Activated CD8-positive, alpha-beta memory T cell treated with anti-CD3 and anti-CD28 coated beads, Interleukin-2, amount 50 U/mL, for 4 hours (primary cell): ENCODE results near the gene UTRN.

ENCODE experiments used
- DNase-seq: peaks from one replicate; pipeline ENCODE4 v3.0.0-alpha.2; 2020

The UTRN gene

DNA sequence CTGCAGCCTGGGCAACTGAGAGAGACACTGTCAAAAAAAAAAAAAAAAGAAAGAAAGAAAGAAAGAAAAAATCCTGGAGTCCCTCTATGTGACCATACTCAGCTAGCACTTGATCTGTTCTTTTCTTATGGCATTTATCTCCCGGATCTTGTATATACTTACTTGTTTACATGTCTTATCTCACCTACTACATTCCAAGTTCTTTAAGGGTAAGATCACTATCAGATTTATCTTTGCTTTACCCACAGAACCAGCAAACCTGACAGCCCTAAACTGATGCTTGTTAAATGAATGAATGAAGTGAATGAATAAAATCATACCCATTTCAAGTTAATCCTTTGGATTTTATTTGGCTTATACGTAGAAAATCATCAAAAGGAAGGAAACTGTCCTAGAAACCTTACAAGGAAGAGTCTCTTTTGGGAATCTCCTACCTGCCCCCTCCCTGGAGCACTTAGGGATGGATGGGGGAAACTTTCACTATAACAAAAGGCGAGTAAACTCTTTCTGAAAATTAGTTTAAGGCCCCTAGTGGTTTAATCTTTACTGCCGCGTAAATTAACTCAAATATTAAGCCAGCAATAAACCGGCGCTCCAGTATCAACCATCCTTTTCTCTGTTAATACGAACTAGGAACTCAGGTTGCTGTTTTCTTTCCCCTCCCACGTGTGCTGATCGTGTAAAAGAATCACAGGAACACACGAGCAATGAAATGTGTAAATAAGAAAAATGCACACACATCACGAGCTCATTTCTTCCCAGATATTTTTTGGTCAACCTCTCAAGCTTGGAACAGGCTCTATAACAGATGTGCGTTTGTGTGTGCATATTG, 1.3 kb upstream of the UTRN start:
- no peak for DNase-seq

DNA sequence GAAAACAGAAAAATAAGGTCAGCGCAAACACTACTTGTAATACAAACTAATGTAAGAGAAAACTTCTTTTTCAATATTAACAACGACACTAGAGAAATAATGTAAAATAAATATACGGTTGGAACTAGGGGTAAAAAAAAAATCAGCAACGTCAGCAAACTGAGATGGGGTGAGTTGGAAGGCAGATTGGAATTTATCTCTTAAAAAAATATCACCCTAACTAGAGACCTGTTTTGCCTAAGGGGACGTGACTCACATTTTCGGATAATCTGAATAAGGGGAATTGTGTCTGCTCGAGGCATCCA, 705 bp upstream of the UTRN start:
- DNase-seq, result no peak

DNA sequence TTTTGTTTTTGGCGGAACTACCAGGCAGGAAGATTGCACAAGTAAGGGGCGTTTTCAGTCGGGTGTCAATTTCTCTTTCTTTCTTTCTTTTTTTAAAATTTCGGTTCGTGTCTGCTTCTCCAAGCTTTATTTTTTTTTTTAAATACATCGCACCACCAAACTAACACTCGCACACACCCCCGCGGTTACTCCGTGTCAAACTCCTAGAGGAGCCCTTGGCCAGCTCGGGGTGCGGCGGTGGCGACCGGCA, 338 bp downstream of the UTRN start:
- DNase-seq, result no peak

DNA sequence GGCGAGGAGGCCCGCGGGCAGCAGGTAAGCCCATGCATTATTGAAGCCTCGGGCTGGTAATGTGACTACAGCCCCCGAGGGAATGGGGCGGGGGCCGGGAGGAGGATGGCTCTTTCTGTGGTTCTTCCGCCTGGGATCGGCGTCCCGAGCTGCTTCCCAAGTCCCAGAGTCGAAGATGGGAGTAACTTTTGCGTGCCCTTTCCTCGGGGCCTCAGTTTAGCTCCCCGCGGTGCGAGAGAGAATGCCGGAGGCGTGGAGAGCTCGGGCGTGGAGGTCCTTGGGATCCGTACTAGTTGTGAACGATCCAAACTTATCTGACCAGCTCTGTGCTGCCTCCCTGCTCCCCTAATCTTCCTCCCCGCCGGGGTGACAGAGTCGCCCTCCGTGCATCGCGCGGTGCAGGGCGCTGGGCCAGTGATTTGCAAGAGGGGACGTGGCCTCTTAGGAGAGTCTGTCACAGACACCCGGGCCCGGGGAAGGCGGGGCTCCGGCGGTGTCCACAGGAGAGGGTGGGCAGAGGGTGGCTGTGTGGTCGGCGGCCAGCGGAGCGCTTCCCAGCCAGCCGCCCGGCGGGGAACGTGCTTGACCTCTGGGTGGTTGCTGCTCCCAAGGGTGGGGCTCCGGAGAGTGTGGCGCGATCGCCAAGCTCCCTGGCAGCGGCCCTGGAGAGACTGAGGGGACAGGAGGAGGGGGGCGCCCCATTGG, 815 bp downstream of the UTRN start:
- DNase-seq, result peak; percentile 39

DNA sequence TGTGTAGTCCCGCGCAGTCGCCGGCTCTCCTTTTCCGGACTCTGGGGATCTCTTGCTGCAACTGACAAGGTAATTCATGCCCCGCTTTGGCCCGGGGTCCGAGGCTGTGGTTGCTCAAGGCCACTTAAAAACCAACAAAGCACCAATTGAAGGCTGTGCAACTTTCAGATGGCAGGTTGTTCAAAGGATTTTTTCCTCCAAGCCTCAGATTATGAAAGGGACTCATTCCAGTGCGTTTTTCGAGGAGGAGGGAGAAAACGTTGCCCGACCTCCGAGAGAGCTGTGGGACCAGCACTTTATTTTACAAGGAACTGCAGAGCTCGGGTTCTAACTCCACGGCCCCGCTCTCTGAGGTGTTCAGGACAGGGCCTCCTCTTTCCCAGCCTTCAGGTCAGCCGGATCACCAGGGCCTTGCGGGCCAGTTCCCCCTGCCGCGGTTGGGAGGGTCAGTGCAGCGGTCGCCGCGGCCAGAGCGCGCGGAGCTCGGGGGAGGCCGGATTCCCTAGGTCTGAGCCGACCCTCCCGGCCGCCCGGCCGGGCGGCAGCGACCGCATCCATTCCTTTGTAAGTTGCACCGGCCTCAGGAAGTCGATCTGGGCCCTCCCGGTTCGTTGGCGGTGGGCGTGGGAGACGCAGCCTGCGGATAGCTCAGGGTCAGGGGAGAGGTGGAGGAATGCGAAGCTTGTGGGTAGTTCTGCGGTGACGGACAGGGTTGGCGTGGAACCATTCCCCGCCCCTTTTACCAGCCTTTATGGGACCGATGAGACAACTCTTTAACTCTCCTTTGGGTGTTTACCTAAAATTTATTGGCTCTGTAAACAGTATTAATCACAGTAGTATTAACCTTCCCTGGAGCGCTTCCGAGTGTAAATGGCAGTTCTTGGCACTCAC, 1.6 kb downstream of the UTRN start:
- DNase-seq, result no peak

DNA sequence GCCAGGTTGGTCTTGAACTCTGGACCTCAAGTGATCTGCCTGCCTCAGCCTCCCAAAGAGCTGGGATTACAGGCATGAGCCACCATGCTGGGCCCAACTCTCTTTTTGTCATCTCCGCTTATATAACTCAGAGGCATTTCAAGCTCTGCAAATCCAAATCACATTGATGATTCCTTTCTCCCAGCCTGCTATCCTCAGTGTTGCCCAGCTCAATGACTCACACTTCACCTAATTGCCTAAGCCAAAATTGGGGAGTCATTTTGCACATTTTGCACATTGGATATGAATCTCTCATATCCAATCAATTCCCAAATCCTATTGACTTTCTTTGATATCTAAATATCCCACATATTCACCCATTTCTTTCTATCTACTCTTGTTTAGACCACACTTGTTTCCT, 3.9 kb downstream of the UTRN start:
- DNase-seq, result no peak

DNA sequence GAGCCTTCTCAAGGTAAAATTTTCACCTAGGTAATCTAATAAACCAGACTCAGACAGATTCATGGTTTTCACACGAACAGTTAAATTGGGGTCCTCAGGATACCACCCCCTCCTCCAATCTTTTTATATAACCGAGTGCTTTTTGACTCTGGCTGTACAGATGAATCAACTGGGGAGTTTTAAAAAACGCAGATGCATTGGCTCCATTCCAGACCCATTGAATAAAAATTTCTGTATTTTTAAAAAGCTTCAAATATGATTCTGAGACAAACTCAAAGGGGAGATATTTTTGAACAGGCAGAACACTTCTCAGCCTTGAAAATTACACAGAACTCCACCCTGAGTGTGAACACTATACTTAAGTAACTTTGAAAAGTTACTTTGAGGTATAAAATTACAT, 7.2 kb downstream of the UTRN start:
- no peak for DNase-seq

DNA sequence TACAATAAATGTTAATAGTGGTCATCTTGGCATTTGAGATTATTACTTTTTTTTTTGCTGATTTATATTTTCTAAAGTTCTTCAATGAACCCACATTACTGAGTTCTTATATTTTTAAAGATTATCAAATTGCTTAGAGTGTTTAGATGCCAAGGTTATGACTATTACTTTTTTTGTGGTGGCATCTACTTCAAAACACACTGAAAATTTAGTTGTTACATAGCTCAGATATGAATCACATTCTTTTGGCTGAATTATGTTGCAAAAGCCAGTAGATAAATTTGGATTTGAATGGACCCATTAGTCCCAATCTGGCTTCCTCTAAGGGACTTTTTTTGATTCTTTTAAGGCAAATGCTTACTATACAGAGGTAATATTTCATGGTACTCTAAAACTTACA, 8.9 kb downstream of the UTRN start:
- DNase-seq, result no peak

DNA sequence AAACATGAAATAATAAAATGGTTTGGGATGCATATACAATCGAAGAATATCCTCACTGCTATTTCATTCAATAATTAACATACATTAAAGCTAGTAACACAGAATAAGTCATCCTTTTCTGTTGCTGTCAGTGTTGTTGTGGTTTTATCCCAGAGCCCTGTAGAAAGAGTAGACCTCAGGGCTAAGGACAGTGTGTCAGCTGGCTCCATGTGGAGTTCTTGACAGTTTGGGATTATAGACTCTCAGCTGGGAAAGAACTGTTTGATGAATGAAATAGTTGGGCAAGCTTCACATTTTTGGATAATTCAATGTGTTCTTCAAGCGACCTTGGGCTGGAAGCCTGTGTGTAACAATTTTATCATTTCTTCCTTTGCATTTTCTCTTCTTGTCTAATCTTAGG, 10.1 kb downstream of the UTRN start:
- DNase-seq, result no peak

DNA sequence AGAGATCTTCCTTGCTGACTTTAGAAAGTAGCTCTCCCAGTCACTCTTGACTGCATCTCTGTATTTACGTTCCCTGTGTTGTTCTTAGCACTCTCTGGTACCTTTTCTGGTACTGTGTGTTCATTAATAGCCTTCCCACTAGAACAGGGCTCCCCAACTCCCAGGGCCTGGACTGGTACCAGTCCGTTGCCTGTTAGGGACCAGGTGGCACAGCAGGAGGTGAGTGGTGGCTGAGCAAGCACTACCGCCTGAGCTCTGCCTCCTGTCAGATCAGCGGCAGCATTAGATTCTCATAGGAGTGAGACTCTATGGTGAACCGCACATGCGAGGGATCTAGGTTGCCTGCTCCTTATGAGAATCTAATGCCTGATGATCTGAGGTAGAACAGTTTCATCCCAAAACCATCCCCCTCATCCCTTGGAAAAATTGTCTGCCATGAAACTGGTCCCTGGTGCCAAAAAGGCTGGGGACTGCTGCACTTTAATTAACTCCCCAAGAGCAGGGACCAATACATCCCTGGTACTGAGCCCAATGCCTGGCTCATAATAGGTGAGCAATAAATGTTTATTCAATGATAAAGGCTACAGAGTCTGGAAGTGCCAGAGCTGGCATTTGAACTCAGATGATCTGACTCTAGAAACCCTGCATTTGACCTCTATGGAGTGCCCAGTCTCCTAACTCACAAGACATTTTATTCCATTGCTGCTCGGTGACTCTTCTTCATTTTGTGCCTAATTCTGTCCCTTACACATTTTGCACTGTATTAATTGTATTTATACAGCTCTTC, 11.0 kb downstream of the UTRN start:
- no peak for DNase-seq

DNA sequence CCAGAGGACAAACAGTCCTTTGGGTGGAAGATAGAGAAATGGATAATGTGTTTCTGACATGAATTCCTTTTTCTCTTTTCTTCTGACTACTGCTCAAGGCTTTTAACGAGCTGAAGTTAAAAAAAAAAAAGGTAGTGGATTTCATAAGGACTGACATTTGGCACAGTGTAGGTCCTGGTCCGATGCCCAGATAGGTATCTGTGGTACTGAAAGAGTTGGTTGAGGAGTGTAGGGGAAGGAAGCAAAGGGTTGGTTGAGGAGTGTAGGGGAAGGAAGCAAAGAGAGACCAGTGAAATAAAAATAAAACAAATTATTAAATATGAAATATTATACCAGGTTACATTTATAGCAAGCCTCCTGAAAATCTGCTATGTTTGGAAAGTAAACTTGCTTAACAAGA, 11.8 kb downstream of the UTRN start:
- no peak for DNase-seq

DNA sequence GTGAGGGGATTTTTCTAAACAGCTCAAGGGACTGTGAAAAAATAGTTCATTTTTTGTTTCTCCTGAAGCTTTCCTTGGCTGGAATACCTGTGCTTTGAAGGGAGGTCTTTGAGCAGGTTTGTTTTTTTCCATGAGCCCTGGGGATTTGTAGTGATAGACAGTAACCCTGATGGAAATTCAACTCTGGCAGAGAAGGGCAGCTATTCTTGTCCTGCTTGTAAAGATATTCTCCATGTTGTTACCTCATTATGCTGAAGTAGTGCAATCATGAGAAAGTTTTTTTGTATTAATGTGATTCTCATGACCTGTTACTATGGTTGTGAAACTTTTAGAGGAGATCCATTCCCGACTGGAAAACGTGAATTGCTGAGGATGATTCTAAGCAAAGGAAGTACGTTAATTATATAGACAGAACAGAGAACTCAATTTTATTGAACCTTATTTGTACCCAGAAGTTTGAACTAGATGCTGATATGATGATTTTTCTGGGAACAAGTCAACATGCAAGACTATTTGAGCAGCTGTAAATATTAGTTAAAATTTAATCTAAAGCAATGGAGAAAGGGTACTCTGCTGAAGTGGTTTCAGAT, 12.5 kb downstream of the UTRN start:
- no peak for DNase-seq

DNA sequence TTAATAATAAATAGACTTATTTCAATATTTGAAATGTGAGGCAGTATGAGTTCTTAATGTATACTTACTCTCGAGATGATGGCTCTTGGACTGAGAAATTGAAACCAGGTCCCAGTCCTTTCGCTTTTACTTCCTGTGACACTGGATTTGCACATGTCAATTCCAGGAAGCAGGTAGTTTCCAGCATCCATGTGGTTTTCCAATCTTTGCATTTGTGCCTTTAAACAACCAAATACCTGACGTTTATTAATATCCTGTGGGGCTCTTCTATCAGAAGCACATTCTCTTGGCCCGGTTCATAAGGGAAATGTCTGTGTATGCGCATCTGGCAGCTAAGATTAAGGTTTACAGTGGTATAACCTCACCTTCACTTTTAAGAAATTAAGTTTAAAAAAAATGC, 13.1 kb downstream of the UTRN start:
- DNase-seq, result no peak

DNA sequence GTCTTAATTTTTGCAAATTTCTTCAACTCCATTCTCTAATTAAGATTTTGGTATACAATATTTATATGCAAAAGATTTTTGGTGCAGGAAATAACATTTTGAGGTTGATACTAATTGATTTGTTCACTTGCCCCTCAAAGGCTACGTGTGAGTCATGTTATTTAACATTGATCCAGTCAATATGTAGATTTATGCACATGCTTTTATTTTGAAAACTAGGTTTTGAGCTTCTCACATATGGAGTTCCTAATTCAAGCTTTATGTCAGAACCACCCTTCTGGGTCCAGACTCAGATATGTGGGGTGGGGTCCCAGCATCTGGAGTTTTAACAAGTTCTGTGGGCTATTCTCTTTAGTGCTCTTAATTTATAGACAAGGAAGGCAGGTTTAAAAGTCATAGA, 13.8 kb downstream of the UTRN start:
- no peak for DNase-seq

DNA sequence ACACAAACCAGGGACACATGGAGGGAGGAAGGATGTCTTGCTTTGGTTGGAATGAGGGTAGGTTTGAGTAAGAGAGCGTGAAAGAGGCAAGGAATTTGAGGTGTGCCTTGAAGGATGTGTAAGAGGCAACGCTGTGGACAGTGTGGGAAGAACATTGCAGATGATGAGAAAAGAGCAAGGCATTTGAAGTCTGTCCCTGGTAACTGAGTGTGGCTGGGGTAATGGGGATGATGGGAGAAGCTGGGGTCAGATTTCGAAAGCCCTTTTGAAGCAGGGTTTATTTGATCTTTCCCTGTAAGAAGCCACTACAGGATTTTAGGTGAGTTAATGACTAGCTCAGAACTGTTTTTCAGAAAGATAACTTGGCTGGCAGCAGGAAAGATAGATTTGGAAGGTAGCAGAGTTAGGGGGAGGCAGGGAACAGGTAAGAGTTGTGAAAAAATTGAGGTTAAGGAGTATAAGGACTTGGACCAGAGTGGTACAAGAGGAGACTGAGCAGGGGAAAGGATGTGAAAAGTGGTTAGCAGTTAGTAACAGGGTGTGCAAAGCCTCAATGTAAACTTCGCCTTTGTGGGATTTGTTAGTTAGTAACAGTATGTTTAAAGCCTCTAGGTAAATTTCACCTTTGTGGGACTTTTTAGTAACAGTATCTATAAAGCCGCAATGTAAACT, 17.7 kb downstream of the UTRN start:
- no peak for DNase-seq

DNA sequence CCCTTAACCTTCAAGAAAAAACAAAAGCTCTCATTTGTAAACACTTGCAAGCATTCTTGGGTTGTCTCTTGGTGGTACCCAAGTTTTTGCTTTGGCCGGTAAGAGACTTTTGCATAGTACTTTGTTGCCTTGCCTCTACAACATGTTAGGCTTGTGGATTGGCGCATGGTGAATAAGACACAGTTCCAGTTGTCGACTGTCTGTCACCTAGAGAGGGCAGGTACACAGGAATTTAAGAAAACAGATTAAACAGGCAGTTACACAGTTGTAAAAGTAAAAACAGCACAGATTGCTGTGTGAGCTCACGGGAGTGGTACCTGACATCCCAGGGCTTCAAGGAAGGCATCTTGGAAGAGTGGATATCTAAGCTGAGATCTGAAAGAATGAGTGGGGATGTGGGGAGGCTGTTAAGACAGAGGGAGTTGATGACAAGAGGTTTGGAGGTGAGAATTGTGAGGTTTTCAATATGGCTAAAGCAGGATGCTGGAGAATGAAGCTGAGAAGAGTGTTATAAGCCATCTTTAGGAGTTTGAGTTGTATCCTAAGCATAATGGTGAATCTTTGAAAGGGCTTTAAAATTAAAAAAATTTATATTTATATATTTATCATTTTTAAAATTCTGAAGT, 19.2 kb downstream of the UTRN start:
- DNase-seq, result no peak

DNA sequence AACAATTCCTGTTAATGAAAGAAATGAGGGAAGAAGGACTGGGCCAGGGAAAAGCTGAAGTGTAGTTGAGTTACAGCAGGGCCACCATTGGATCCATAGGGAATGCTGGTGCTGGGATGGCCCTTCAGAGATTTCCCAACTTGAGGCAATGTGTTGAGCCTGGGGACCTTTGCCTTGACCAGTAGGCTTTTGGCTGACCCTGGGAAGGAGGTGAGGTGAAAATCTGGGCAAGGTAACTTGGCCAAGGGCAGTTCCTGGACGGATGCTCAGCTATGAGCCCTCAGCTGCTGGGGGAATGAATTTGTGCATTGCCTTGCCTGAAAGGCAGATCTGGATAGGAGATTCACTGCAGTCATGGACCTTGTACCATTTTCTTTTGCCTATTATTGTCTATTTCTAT, 20.4 kb downstream of the UTRN start:
- no peak for DNase-seq

DNA sequence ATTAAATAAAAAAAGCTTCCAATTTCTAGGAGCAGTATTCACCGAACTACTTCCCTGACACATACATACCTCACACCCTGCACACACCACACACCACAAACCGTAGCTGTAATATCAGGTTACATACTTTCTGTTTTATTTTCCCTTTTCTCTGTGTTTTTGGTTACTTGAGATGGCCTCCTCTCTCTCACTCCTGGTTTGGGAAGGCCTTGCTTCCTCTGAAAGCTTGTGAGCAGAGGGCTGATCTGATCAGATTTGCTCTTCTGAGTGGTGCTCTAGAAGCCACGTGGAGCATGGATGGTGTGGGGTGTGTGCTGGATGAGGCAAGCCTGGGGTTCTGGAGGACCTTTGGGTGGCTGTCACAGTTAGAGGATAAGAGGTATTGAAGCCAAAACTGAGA, 20.9 kb downstream of the UTRN start:
- DNase-seq, result no peak

DNA sequence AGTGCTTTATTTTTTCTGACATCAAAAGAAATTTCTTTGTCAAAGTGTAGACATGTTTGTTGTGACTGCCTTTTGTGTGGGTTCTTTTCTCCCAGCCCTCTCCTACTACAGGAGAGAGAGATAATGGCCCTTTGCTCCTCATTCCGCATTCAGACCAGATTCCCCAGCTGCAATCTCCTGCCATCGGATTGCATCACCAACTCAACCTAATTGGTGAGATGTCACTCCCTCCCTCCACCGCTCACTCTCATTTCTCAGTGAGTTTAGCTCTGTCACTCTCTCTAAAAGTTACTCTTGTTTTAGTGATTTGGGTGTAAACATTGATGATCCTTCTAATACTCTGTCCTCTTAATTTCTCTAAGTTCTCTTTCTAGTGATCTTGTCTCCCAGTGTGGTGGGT, 22.7 kb downstream of the UTRN start:
- no peak for DNase-seq

DNA sequence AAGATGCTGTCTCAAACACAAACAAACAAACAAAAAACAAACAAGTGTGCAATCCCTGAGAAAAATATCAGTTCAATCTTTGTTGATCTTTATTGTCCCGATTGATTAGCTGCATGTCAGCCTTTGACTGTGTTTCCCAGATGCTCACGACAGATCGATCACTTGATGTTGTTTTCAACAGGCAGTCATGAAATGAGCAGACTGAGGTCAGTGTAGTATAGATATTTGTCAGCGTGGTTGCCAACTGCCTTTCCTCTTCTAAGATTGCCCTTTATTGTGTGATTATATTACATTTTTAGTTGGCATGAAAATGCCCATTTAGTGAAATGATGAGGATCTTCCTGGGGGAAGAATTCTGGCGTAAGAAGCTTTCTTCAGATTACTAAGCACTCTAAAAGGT, 25.6 kb downstream of the UTRN start:
- no peak for DNase-seq

DNA sequence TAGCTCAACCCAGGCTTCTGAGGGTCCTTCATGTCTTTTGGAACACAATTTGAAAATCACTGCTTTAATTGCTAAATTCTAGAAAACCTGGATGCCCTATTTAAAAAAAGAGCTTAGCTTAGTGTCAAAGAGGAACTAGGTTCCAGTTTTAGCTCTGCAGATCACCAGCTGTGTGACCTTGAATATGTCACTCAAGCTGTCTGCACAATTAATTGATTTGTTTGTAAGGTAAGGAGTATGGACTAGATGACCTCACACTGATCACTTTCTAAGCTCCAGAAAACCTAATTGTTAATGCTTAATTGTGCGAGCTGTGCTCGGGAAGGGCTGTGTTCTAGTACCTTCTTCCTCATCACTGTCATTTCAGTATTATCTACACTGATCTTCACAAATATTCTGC, 26.2 kb downstream of the UTRN start:
- DNase-seq, result no peak

DNA sequence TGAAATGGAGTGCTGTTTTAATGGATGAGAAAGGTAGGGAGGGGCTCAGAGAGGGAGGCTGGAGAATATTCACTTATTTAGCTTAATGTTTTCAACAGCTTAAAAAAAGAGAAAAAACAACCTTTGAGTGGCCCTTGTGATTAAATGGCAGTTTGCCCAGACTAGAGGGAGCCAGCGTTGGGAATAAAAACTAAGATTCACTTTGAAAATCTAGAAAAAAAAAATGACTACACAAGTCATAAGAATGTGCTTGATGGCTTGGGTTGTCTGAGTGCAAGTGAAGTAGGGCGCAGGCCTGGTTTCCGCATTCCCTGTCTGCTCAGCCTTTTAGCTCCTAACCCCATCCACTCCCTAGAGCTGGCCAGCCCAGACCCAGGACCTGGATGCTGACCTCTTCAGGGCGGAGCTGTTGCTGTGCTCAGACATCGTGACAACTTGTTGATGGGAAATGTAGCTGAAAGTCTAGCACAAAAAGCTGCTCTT, 28.9 kb downstream of the UTRN start:
- DNase-seq, result no peak
